Transverse colon (tissue), 4 donors: ENCODE data around the gene RBM10. TPM values are rescaled to one million over a fixed set of nuclear protein-coding genes. Genes with fewer than 3 reads are reported as not detected.

ENCODE experiments used
- DNase-seq: peaks from one replicate; pipeline ENCODE4 v3.0.0-alpha.2; 2019
- H3K27ac ChIP-seq, 4 donors: fragments of 200-600 bp; sonication (generic); 2 replicates each; pipeline ENCODE4 v1.5.1; 2016 to 2018; ENCODE audit warnings: inconsistent platforms in 4 of 4
- H3K27me3 ChIP-seq: fragments of 200-600 bp; sonication (generic); 2 replicates; pipeline ENCODE4 v1.5.1; 2017; ENCODE audit warnings: inconsistent platforms
- H3K36me3 ChIP-seq, 4 donors: fragments of 200-600 bp; sonication (generic); 2 replicates each; pipeline ENCODE4 v1.5.1; 2017 to 2019; ENCODE audit warnings: inconsistent platforms in 4 of 4
- H3K4me1 ChIP-seq, 4 donors: fragments of 200-600 bp; sonication (generic); 2 replicates each; pipeline ENCODE4 v1.5.1; 2017 to 2020; ENCODE audit warnings: inconsistent platforms in 4 of 4
- H3K4me3 ChIP-seq, 4 donors: fragments of 200-600 bp; sonication (generic); 1 replicate in 1 of 4; 2 replicates in 3 of 4; pipeline versions ENCODE4 v1.5.1 to v1.6.1; 2017 to 2019; ENCODE audit warnings: inconsistent platforms in 4 of 4
- H3K9me3 ChIP-seq, 2 donors: fragments of 200-600 bp; sonication (generic); 2 replicates each; pipeline ENCODE4 v1.5.1; 2017 to 2019; ENCODE audit warnings: inconsistent platforms in 2 of 2
- EP300 ChIP-seq: sonication (generic); formaldehyde crosslinking; IDR thresholded peaks from one replicate; pipeline ENCODE4 v1.6.1; 2017; ENCODE audit warnings: antibody characterized with exemption, low read depth
- POLR2A ChIP-seq: fragments of 450-650 bp; IDR thresholded peaks from one replicate; pipeline ENCODE4 v1.6.1; 2016; ENCODE audit warnings: antibody characterized with exemption, mild to moderate bottlenecking, moderate library complexity
- POLR2AphosphoS5 ChIP-seq, 3 donors: sonication (generic); formaldehyde crosslinking; IDR thresholded peaks; one replicate each; pipeline ENCODE4 v1.6.1; 2016; ENCODE audit warnings: antibody characterized with exemption in 3 of 3
- WGBS, 2 donors: methylation state at CpG; one replicate each; pipeline ENCODE4 v1.1.5; 2018; ENCODE audit warnings: low coverage in 1 of 2; 5-methylcytosine and 5-hydroxymethylcytosine counted together
- in situ Hi-C, 4 donors: fragments of 200-750 bp; cut with MboI; loops; one replicate each; pipeline versions ENCODE4 v1.15.0 to v1.15.1; 2017; ENCODE audit warnings: low sequenced_read_pairs in 3 of 4, low pct_ligation_motif_present in 1 of 4, low pct_unique_long_range_greater_than_20kb in 1 of 4
- intact Hi-C: fragments of 100-400 bp; cut with DNase I; formaldehyde crosslinking; loops from one replicate; pipeline ENCODE4 v1.15.1; 2023; ENCODE audit warnings: low total_unique reads
- total RNA-seq, 4 donors: library from RNA; depleted of rRNA; stranded (reverse); fragments of >200 nt; gene quantifications; one replicate each; pipeline ENCODE4 v1.1.0, GENCODE V29; 2016
- TF ChIP-seq, protein P1 (sequence below), 5 experiments: fragments of 200-600 bp in 3 of 5; fragments of 450-650 bp in 2 of 5; sonication (generic) in 3 of 5; IDR thresholded peaks; 1 replicate in 2 of 5; 2 replicates in 3 of 5; pipeline ENCODE4 v1.5.1; 2016 to 2017; ENCODE audit warnings: antibody characterized with exemption in 5 of 5, inconsistent platforms in 3 of 5, mild to moderate bottlenecking in 2 of 5, moderate library complexity in 1 of 5

The RBM10 gene
- total RNA-seq, 4 donors from 2014 or later: 28.6 to 70.8 (median 31.5) TPM

DNA sequence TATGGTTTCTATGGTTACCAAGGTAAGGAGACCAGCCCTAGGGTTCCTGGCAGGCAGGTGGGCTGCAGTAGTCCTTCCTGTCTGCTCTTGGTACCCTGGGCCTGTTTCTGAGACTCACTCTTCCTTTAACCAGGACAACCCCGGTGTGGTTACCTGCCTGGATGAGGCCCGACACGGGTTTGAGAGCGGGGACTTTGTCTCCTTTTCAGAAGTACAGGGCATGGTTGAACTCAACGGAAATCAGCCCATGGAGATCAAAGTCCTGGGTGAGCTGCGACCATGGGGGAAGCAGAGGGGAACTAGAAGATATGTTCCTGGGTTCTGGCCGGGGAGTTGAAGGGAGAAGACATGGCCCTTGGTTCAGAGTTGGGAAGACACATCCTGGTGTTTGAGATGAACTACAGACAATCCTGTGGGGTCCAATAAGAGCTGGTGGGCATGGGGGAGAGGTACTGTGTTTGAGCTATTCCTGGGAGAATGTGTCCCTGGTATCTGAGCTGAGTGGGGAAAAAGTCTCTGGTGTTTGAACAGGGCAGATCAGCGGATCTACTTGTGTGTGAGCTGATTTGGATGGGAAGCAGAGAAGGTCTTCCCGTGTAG lies 56.4 kb downstream of the RBM10 start:
- no peak for TF ChIP-seq POLR2AphosphoS5 (IDR thresholded peaks at IDR 0.05)
- TF ChIP-seq EP300: no peak
- no peak for TF ChIP-seq POLR2A
- TF ChIP-seq, protein P1, sequence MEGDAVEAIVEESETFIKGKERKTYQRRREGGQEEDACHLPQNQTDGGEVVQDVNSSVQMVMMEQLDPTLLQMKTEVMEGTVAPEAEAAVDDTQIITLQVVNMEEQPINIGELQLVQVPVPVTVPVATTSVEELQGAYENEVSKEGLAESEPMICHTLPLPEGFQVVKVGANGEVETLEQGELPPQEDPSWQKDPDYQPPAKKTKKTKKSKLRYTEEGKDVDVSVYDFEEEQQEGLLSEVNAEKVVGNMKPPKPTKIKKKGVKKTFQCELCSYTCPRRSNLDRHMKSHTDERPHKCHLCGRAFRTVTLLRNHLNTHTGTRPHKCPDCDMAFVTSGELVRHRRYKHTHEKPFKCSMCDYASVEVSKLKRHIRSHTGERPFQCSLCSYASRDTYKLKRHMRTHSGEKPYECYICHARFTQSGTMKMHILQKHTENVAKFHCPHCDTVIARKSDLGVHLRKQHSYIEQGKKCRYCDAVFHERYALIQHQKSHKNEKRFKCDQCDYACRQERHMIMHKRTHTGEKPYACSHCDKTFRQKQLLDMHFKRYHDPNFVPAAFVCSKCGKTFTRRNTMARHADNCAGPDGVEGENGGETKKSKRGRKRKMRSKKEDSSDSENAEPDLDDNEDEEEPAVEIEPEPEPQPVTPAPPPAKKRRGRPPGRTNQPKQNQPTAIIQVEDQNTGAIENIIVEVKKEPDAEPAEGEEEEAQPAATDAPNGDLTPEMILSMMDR (IDR thresholded peaks at IDR 0.05): no peak
- Histone ChIP-seq H3K9me3 (no peaks in the 10 kb centered on the region), H3K36me3 (peaks cover 1 to 27% (median 3%) of the 10 kb centered on the region in 4 donors), H3K27me3 (no peaks in the 10 kb centered on the region), H3K4me1 (peaks cover 10 to 27% (median 10%) of the 10 kb centered on the region in 4 donors), H3K27ac (peak overlapping the region in 1 of 4 donors; percentile 60), H3K4me3 (no peak overlapping the region)
- 89% methylated on average over 8 of the region's 9 CpGs; no CpG with 5 or more reads in 1 of the 2 donors for WGBS, 2 donors
- intact Hi-C loops (no loop called here), in situ Hi-C loops (loop anchor here in 1 of 4 donors (25.0 kb wide), 1 partner anchor 336 kb away; no protein-coding TSS in a partner anchor)
- no peak for DNase-seq

- in situ Hi-C loops (loop anchor here in 1 of 4 donors (25.0 kb wide), 1 partner anchor 335 kb away; no protein-coding TSS in a partner anchor), intact Hi-C loops (no loop called here)
- Histone ChIP-seq H3K27me3 (no peaks in the 10 kb centered on the region), H3K9me3 (no peaks in the 10 kb centered on the region), H3K27ac (no peak overlapping the region), H3K4me1 (peaks cover under 1 to 19% (median 2%) of the 10 kb centered on the region in 4 donors), H3K36me3 (peaks cover 1 to 30% (median 3%) of the 10 kb centered on the region in 4 donors), H3K4me3 (no peak overlapping the region)
- DNase-seq: no peak
- 96% methylated on average over 10 of the region's 11 CpGs; no CpG with 5 or more reads in 1 of the 2 donors for WGBS, 2 donors
- TF ChIP-seq EP300: no peak
- TF ChIP-seq, protein P1 (IDR thresholded peaks at IDR 0.05): no peak
- no peak for TF ChIP-seq POLR2A
- no peak for TF ChIP-seq POLR2AphosphoS5 (IDR thresholded peaks at IDR 0.05)
These were observed 57.3 kb downstream of the RBM10 start for GRCh38 chrX:47202316-47202715.

DNA sequence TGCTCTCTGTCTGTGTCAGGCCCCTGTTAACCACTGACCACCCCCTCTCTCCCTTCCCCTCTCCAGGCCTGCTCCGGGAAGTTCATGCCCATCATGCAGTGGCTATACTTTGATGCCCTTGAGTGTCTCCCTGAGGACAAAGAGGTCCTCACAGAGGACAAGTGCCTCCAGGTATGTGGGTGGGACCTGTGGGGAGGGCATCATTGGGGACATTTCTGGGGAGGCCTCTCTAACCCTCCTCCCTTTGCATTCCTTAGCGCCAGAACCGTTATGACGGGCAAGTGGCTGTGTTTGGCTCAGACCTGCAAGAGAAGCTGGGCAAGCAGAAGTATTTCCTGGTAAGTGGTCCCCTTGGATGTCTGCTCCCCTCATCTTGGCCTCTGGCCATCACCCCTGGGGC lies 57.9 kb downstream of the RBM10 start:
- WGBS, 2 donors: 94% methylated on average over 4 of the region's 4 CpGs; no CpG with 5 or more reads in 1 of the 2 donors
- Histone ChIP-seq H3K4me1 (peaks cover 0 to 13% (median 0%) of the 10 kb centered on the region in 4 donors), H3K27me3 (no peaks in the 10 kb centered on the region), H3K4me3 (no peak overlapping the region), H3K9me3 (no peaks in the 10 kb centered on the region), H3K36me3 (peaks cover 1 to 30% (median 3%) of the 10 kb centered on the region in 4 donors), H3K27ac (no peak overlapping the region)
- intact Hi-C loops (no loop called here), in situ Hi-C loops (loop anchor here in 1 of 4 donors (25.0 kb wide), 1 partner anchor 334 kb away; no protein-coding TSS in a partner anchor)
- no peak for DNase-seq
- TF ChIP-seq POLR2AphosphoS5 (IDR thresholded peaks at IDR 0.05) (no peak), EP300 (no peak), POLR2A (no peak)
- TF ChIP-seq, protein P1 (IDR thresholded peaks at IDR 0.05): no peak

DNA sequence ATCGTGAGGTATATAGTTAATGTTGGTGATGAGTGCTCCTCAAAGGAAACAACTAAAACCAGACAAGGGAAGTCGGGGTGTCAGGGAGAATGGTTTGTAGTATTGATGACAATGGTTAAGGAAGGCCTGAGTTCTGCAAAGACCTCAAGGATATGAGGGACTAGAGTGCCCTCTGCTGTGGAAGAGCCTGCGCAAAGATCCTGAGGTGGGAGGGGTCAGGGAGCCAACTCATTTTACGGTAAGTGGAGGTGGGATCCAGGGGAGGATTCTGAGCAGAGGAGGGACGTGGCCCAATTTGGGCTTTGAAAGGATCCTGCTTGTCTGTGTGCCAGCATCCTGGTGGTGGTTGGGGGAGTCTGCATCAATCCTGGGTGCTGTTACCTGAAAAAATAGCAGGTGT lies 59.9 kb downstream of the RBM10 start:
- in situ Hi-C loops (loop anchor here in 1 of 4 donors (25.0 kb wide), 1 partner anchor 332 kb away; no protein-coding TSS in a partner anchor), intact Hi-C loops (no loop called here)
- no peak for DNase-seq
- no peak overlapping the region for H3K4me3 ChIP-seq
- 80 to 92% methylated on average over 2 to 5 of the region's 5 CpGs for whole genome bisulfite sequencing, 2 donors
- peaks cover 0 to 5% (median 0%) of the 10 kb centered on the region in 4 donors for H3K4me1 ChIP-seq
- H3K27ac ChIP-seq: no peak overlapping the region
- no peaks in the 10 kb centered on the region for H3K27me3 ChIP-seq
- no peaks in the 10 kb centered on the region for H3K9me3 ChIP-seq
- H3K36me3 ChIP-seq: peaks cover 0 to 30% (median 4%) of the 10 kb centered on the region in 4 donors
- TF ChIP-seq, protein P1 (IDR thresholded peaks at IDR 0.05): no peak
- TF ChIP-seq EP300 (no peak), POLR2A (no peak)
